Dendritic cell treated with granulocyte-macrophage colony-stimulating factor and Interleukin-4, amounts not matched to agents 40 ng/mL and 50 ng/mL, for 4 days (primary cell): ENCODE measurements around the gene SEMA6A.

Experiments
- H3K27ac Mint-ChIP-seq: one replicate; pipeline ENCODE4 v1.8.0; 2022; ENCODE audit warnings: mild to moderate bottlenecking, mixed read lengths
- H3K27me3 Mint-ChIP-seq: one replicate; pipeline ENCODE4 v1.8.0; 2022; ENCODE audit warnings: mild to moderate bottlenecking, mixed read lengths
- H3K36me3 Mint-ChIP-seq: one replicate; pipeline ENCODE4 v1.8.0; 2022; ENCODE audit warnings: low read depth, mixed read lengths
- H3K4me1 Mint-ChIP-seq: one replicate; pipeline ENCODE4 v1.8.0; 2022; ENCODE audit warnings: low read depth, mixed read lengths
- H3K4me3 Mint-ChIP-seq: one replicate; pipeline ENCODE4 v1.8.0; 2022; ENCODE audit warnings: mild to moderate bottlenecking, moderate library complexity, mixed read lengths
- H3K9me3 Mint-ChIP-seq: one replicate; pipeline ENCODE4 v1.8.0; 2022; ENCODE audit warnings: mixed read lengths
- intact Hi-C: fragments of 100-400 bp; cut with micrococcal nuclease; formaldehyde crosslinking; loops from one replicate; pipeline ENCODE4 v1.15.0; 2022

SEMA6A gene

DNA sequence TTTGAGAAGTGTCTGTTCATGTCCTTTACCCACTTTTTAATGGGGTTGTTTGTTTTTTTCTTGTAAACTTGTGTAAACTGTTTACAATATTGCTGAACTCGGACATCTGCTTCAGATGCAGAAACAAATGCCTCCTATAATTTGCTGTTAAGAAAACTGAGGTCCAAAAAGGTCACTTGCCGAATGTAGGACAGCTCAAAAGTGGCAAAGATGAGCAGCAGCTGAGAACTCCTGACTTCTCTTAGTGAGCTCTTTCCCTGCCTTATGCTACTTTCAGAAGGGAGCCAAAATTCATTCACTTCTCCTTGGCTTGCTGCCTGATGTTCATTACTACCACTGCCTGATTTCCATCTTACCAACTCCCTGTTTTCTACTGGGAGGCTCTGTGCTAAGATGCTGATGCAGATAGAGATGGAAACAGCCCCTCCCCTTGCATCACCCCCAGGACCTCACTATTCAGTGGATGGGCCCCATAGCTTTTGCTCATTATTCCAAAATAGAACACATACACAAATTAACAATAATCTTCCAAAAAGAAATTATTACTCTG, 60.1 kb downstream of the SEMA6A start:
- H3K27me3 Mint-ChIP-seq: no peaks in the 10 kb centered on the region
- intact Hi-C loops: no loop called here
- H3K36me3 Mint-ChIP-seq: no peaks in the 10 kb centered on the region
- H3K4me1 Mint-ChIP-seq: no peaks in the 10 kb centered on the region
- no peak overlapping the region for H3K27ac Mint-ChIP-seq
- H3K4me3 Mint-ChIP-seq: no peak overlapping the region
- H3K9me3 Mint-ChIP-seq: no peaks in the 10 kb centered on the region

DNA sequence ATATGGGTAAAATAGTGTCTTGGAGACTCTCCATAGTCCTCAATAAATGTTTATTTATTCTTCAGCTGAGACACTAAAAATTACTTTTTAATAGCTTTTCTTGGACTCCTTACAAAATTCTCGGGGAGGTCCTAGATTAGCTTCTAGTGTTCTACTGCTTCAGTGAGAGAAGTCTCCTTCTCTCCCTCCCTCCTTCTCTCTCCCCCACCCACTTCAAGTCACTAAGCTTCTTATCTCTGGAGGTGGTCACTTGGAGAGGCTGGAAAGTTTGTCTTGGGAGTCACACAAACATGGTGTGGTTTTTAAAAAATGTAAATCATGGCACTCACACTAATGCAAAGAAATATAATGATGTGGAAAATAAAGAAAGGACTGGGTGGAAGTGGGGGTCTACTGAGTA, 64.1 kb downstream of the SEMA6A start:
- no peaks in the 10 kb centered on the region for H3K4me1 Mint-ChIP-seq
- no peak overlapping the region for H3K4me3 Mint-ChIP-seq
- intact Hi-C loops: no loop called here
- H3K27me3 Mint-ChIP-seq: no peaks in the 10 kb centered on the region
- no peak overlapping the region for H3K27ac Mint-ChIP-seq
- no peaks in the 10 kb centered on the region for H3K36me3 Mint-ChIP-seq
- H3K9me3 Mint-ChIP-seq: no peaks in the 10 kb centered on the region

DNA sequence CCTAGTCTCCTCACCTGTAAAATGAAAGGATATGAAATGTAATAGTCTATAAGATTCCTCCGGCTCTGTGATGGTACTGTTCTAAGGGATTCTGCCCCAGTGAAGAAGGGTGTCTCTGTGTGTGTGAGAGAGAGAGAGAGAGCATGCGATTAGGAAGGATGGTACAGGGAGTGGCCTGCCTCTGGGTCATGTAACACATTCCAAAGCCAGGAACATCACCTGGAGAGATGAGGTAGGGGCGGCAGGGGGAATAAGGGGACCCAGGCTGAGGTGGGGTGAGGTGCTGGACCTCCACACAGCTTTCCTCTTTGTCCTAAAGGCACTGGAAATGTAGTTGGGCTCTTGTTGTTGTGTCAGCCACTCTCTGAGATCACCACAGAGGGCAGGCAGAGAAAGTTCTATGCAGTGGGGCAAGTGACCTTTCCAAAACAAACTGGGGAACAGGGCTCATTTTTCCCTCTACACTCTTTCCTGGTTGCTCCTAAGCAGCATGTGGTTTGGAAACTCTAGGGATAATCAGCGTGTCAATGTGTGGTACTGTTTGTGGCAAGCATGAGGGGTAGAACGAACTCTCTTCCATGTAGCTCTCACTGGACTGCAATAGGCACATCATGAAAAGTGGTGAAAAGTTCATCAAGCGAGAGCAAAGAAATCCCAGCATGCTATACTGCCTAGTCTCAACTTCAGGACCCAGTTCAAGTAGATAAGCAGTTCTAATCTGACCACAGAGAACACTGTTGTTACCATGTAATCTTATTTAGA, 65.0 kb downstream of the SEMA6A start:
- no peak overlapping the region for H3K4me3 Mint-ChIP-seq
- H3K27me3 Mint-ChIP-seq: no peaks in the 10 kb centered on the region
- H3K9me3 Mint-ChIP-seq: no peaks in the 10 kb centered on the region
- H3K27ac Mint-ChIP-seq: no peak overlapping the region
- no peaks in the 10 kb centered on the region for H3K4me1 Mint-ChIP-seq
- no peaks in the 10 kb centered on the region for H3K36me3 Mint-ChIP-seq
- intact Hi-C loops: no loop called here

DNA sequence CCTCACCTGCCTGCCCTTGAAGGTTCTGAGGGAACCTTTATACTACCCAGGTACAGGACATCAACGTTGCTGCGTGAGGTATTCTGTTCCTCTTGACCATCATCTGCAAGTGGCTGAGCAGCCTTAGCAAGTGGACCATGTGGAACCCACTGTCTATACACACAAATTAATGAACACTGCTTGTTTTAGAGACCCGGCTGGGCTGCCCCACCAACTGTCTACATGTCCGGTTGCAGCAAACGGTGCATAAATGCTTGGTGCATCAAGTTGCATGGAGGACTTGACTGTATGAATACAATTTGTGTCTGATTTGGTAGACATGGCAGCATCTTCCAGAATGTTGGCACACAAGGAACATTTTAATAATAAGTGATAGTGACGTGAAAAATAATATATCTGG, 65.8 kb downstream of the SEMA6A start:
- H3K36me3 Mint-ChIP-seq: no peaks in the 10 kb centered on the region
- H3K4me1 Mint-ChIP-seq: no peaks in the 10 kb centered on the region
- no peaks in the 10 kb centered on the region for H3K27me3 Mint-ChIP-seq
- no peak overlapping the region for H3K27ac Mint-ChIP-seq
- no peak overlapping the region for H3K4me3 Mint-ChIP-seq
- no peaks in the 10 kb centered on the region for H3K9me3 Mint-ChIP-seq
- intact Hi-C loops: no loop called here

DNA sequence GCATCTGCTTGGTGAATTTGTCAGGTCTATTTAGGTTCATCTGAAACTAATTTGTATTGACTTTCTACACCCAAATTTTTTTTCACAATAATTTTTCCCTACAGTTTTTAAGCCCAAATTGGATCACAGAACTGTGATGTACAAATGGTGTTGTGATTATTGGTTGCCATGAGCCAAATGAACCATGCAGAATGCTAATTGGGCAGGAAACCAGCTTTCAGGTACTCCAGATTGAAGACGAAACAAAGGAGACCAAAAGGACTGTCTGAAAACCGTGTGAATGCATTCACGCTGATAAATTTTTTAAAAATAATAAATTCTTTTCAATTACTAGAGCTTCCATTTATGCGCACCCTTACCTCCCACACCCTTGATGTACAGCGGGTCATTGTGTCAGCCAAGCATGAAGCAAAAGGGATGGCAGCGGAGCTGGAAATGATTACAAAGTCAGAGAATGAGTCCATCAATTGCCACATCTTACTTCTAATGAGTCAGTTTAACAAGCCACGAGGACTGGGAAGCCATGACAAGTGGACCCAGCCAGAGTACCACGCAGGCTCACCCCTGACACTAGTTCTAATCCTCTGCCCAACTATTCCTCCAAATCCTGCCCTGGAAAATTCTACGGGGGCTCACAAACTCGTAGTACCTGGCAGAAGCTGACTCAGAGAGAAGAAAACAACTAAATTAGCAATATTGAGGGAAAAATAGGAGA, 66.5 kb downstream of the SEMA6A start:
- H3K9me3 Mint-ChIP-seq: no peaks in the 10 kb centered on the region
- no peaks in the 10 kb centered on the region for H3K27me3 Mint-ChIP-seq

DNA sequence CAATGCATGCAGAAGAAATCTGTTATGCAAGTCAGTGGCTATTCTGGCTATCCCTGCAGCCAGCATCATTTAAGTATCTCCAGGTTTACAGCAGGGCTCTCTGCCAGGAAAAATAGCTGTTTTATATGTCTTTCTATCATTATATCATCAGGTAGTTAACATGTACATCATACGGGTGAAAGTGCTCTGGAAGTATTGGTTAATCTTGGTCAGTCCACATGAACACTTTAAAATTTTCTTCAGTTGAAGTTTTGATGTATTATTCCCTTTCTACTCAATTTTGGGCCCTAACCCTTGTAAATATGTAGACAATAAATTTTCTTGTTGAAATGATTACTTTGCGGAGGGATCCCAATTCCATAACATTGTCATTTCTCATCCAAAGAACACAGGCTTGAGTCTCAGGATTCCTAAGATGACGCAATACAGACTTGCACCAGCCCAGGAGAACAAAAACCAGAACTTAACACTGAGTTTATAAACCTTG, 67.5 kb downstream of the SEMA6A start:
- Mint-ChIP-seq H3K4me1 (no peaks in the 10 kb centered on the region), H3K4me3 (no peak overlapping the region), H3K27ac (no peak overlapping the region), H3K9me3 (no peaks in the 10 kb centered on the region), H3K27me3 (no peaks in the 10 kb centered on the region), H3K36me3 (no peaks in the 10 kb centered on the region)
- intact Hi-C loops: no loop called here

More for the DNA sequence above, 66.5 kb downstream of the SEMA6A start:
- H3K36me3 Mint-ChIP-seq: no peaks in the 10 kb centered on the region
- intact Hi-C loops: no loop called here
- no peak overlapping the region for H3K27ac Mint-ChIP-seq
- no peaks in the 10 kb centered on the region for H3K4me1 Mint-ChIP-seq
- no peak overlapping the region for H3K4me3 Mint-ChIP-seq

DNA sequence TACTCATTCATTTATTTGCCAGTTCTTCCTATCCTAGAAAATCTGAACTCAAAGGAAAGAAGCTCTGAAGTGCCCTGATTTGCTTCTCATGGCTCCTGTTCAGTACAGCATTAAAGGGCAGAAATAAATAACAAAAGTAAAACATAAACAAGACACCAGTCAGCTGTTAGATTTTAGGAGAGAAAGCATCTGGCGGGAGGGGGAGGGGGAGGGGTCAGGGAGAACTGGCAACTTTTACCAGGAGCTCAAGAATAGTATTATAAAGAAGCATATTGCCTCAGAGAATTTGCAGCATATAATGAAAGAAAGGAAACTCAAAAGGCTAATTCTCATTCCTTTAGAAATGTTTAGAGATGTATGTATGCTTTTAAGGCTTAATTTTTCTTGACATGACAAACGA, 68.1 kb downstream of the SEMA6A start:
- Mint-ChIP-seq H3K4me1 (no peaks in the 10 kb centered on the region), H3K27me3 (no peaks in the 10 kb centered on the region), H3K9me3 (no peaks in the 10 kb centered on the region), H3K4me3 (no peak overlapping the region), H3K36me3 (no peaks in the 10 kb centered on the region), H3K27ac (no peak overlapping the region)
- intact Hi-C loops: no loop called here

DNA sequence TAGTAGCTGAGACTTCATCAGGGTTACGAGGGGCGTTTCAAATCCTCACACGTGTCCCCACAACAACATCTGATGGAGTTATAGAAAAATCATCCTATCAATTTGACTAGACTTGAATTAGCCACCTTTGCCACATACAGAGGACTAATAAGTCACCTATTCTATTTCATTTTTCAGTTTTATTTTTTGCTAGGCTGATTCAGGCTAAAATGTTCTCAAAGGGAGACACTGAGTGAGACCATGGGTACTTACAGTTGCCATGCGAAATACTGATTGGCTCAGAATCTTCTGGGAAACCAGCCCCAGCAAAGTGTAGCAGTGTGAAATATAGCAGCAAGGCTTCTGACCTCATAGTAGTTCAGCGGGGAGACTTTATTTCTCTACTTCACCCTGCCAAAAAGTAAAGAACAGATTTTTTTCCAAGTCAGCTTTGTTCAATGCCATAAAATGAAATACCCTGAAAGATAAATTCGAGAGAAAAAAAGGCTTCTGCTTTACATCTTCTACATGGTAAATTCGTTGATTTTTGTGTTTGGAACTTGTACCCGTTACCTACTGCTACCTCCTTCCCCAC, 69.9 kb downstream of the SEMA6A start:
- Mint-ChIP-seq H3K4me1 (no peaks in the 10 kb centered on the region), H3K9me3 (no peaks in the 10 kb centered on the region), H3K36me3 (no peaks in the 10 kb centered on the region), H3K27me3 (no peaks in the 10 kb centered on the region), H3K27ac (no peak overlapping the region), H3K4me3 (no peak overlapping the region)
- intact Hi-C loops: no loop called here

DNA sequence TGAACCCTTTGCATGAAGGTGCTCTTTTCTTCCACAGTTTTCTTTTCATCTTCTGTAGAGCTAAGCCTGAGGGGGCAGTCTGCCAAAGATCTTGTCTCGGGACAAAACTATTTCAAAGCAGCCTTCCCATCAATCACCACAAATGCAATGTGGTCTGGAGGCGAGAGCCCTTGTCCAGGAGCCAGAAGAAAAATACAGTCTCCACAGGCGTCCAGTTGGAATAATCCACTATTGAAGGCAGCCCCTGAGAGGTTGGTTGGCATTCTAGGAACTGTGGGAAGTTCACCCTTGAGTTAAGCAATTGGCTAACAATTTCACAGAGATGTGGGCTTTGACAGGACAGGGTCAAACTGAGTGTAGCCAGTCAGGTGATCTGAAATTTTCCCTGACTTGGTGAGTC, 72.0 kb downstream of the SEMA6A start:
- Mint-ChIP-seq H3K4me1 (no peaks in the 10 kb centered on the region), H3K36me3 (no peaks in the 10 kb centered on the region), H3K27ac (no peak overlapping the region)

DNA sequence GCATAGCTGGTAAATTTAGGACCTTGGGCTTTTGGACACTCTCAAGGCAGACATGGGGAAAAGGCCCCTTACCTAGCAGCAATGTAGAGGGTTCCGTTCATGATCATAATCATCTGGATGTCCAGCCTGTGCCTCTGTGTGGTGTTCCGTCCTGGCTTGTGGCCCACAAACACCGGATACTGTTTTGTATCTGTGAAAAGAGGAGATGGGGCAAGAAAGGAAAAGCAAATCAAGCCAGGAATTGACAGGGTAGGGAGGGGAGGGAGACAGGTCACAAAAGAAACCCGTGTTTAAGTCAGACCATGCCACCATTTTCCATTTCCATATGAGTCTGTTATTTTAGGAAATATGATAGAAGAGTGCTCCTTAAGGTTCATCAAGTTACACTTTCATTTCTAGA, 72.5 kb downstream of the SEMA6A start:
- intact Hi-C loops: no loop called here
- Mint-ChIP-seq H3K9me3 (no peaks in the 10 kb centered on the region), H3K4me1 (no peaks in the 10 kb centered on the region), H3K4me3 (no peak overlapping the region), H3K27me3 (no peaks in the 10 kb centered on the region), H3K36me3 (no peaks in the 10 kb centered on the region), H3K27ac (no peak overlapping the region)

More for the DNA sequence above, 72.0 kb downstream of the SEMA6A start:
- Mint-ChIP-seq H3K9me3 (no peaks in the 10 kb centered on the region), H3K4me3 (no peak overlapping the region), H3K27me3 (no peaks in the 10 kb centered on the region)
- intact Hi-C loops: no loop called here

DNA sequence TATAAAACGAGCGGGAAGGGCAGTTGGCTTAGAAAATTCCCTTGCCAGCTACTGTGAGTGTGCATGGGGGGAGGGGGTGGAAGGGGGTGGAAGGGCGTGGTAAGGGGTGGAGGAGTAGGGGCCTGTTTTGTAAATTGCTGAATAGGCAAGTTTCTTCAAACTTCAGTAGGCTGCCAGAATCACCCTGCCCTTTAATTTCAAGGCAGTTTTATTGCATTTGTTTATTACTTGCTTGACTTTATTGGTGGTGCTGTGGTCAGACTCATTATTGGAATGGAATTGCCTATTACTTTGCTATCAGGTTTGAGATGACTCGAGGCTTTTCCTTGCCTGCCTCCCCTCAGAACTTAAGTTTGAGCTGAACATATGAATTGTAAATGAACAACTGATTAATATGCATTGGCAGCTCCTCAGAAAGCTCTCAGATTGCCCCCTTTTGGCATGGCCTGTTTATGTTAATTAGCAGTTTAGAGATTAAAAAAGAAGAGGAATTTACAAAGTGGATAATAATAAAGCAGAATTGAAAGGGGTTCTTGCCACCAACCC, 76.0 kb downstream of the SEMA6A start:
- Mint-ChIP-seq H3K4me1 (no peaks in the 10 kb centered on the region), H3K36me3 (no peaks in the 10 kb centered on the region), H3K27me3 (no peaks in the 10 kb centered on the region), H3K4me3 (no peak overlapping the region), H3K27ac (no peak overlapping the region), H3K9me3 (no peaks in the 10 kb centered on the region)
- intact Hi-C loops: no loop called here

DNA sequence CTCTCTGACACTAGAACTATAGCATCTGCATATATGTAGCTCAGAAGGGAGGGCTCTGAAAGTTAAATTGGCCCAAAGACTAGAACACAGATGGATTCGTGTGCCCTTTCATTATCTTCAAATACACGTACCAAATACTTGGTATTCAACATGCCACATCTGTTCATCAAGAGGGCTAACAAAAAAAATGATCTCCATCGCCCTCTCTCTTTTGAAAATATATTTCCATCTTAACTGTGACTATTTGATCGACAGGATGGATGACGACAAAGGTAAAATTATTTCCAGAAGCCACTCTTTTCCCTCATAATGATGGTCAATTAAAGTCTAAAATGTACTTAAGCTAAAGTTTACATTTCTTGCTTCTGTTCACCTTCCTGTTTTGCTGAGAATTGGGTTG, 77.0 kb downstream of the SEMA6A start:
- intact Hi-C loops: no loop called here
- H3K4me3 Mint-ChIP-seq: no peak overlapping the region
- no peaks in the 10 kb centered on the region for H3K9me3 Mint-ChIP-seq
- H3K27me3 Mint-ChIP-seq: no peaks in the 10 kb centered on the region
- no peaks in the 10 kb centered on the region for H3K36me3 Mint-ChIP-seq
- H3K4me1 Mint-ChIP-seq: no peaks in the 10 kb centered on the region
- H3K27ac Mint-ChIP-seq: no peak overlapping the region

DNA sequence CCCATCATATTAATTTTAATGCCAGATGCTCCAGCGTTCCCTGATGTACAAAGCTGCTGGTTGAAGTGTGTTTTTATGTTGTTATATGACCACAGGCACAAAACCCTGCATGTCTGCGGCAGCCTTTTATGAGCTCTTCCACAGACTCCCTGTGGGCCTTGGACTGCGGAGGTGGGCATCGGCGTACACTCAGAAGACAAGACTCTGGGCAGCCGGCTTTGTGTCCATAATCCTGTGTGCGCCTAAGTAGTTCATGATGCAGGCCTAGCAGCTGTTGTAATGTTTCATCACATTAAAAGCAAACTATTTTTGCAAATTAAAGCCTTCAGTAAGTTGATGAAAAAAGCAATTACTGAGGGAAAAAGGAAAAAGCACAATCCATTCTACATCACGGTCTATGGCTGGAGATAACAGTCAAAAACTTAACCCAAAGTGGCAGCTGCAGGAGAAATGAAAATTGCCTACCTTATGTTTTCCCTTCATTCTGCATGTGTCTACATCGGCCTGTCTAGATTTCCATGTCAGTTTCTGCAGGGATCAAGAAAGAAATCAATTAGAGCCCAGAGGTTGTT, 78.8 kb downstream of the SEMA6A start:
- Mint-ChIP-seq H3K36me3 (no peaks in the 10 kb centered on the region), H3K27ac (no peak overlapping the region), H3K4me1 (peaks cover 6% of the 10 kb centered on the region), H3K4me3 (no peak overlapping the region), H3K27me3 (no peaks in the 10 kb centered on the region), H3K9me3 (no peaks in the 10 kb centered on the region)
- intact Hi-C loops: no loop called here
